Suprapubic skin (tissue), 4 donors: ENCODE results near the gene TALDO1. TPM values are rescaled to one million over a fixed set of nuclear protein-coding genes. Genes with fewer than 3 reads are reported as not detected.

Experiments used
- DNase-seq, 2 donors: peaks; one replicate each; pipeline ENCODE4 v3.0.0-alpha.2; 2019; ENCODE audit warnings: low spot score in 2 of 2
- H3K27ac ChIP-seq: fragments of 200-600 bp; sonication (generic); one replicate; pipeline ENCODE4 v1.5.1; 2019
- H3K27me3 ChIP-seq: fragments of 200-600 bp; sonication (generic); one replicate; pipeline ENCODE4 v1.5.1; 2019
- H3K36me3 ChIP-seq: fragments of 200-600 bp; sonication (generic); one replicate; pipeline ENCODE4 v1.5.1; 2019
- H3K4me1 ChIP-seq: fragments of 200-600 bp; sonication (generic); one replicate; pipeline ENCODE4 v1.5.1; 2019
- H3K4me3 ChIP-seq: fragments of 200-600 bp; sonication (generic); one replicate; pipeline ENCODE4 v1.5.1; 2019; ENCODE audit warnings: mild to moderate bottlenecking
- H3K9me3 ChIP-seq: fragments of 200-600 bp; sonication (generic); one replicate; pipeline ENCODE4 v1.5.1; 2019
- CTCF ChIP-seq, 2 donors: fragments of 200-600 bp in 1 of 2; fragments of 450-650 bp in 1 of 2; sonication (generic) in 1 of 2; IDR thresholded peaks; one replicate each; pipeline ENCODE4 v1.5.1; 2016 to 2019; ENCODE audit warnings: antibody characterized with exemption in 2 of 2, mild to moderate bottlenecking in 1 of 2, moderate library complexity in 1 of 2
- EP300 ChIP-seq: sonication (generic); formaldehyde crosslinking; IDR thresholded peaks from one replicate; pipeline ENCODE4 v1.6.1; 2017; ENCODE audit warnings: antibody characterized with exemption
- POLR2A ChIP-seq, 2 donors: fragments of 450-650 bp; IDR thresholded peaks; one replicate each; pipeline ENCODE4 v1.6.1; 2017; ENCODE audit warnings: antibody characterized with exemption in 2 of 2, mild to moderate bottlenecking in 2 of 2, moderate library complexity in 2 of 2
- POLR2AphosphoS5 ChIP-seq, 3 donors: sonication (generic); formaldehyde crosslinking; IDR thresholded peaks; one replicate each; pipeline ENCODE4 v1.6.1; 2017; ENCODE audit warnings: antibody characterized with exemption in 3 of 3
- WGBS: methylation state at CpG from one replicate; pipeline ENCODE4 v1.1.5; 2018; 5-methylcytosine and 5-hydroxymethylcytosine counted together
- total RNA-seq, 4 donors: library from RNA; depleted of rRNA; stranded (reverse); fragments of >200 nt; gene quantifications; one replicate each; pipeline ENCODE4 v1.1.0, GENCODE V29; 2016

Gene TALDO1
- total RNA-seq = 100 to 1,000 TPM; 107 to 197 (median 179) TPM

GRCh38 chr11:747158-748006 is at the start of gene TALDO1:
Gene TALDO1, plus strand, starts transcription at chr11:747464. Its CDS starts 18 bp downstream, at chr11:747482.
- Histone ChIP-seq H3K4me3 (peak within 1 kb of the TSS; percentile 100), H3K27ac (peak within 1 kb of the TSS; percentile 88), H3K27me3 (no peaks in the 10 kb centered on the region), H3K9me3 (no peaks in the 10 kb centered on the region), H3K4me1 (peaks cover 33% of the 10 kb centered on the region), H3K36me3 (no peaks in the 10 kb centered on the region)
- WGBS = 0% methylated on average over 30 of the region's 112 CpGs
- DNase-seq = peak; percentile 93 to 95
- TF ChIP-seq CTCF (IDR thresholded peaks at IDR 0.05) (peak in 1 of 2 donors; percentile 12), EP300 (no peak), POLR2A (IDR thresholded peaks at IDR 0.05) (peak in 1 of 2 donors; percentile 40), POLR2AphosphoS5 (IDR thresholded peaks at IDR 0.05) (peak in 1 of 3 donors; percentile 6)

GRCh38 chr11:697811-698311 is 49.4 kb upstream of the TALDO1 start:
- Histone ChIP-seq H3K27me3 (no peaks in the 10 kb centered on the region), H3K27ac (peak overlapping the region; percentile 99), H3K36me3 (peaks cover 13% of the 10 kb centered on the region), H3K4me3 (peak overlapping the region; percentile 89), H3K9me3 (no peaks in the 10 kb centered on the region), H3K4me1 (peaks cover 65% of the 10 kb centered on the region)
- TF ChIP-seq POLR2A (IDR thresholded peaks at IDR 0.05) (no peak), CTCF (IDR thresholded peaks at IDR 0.05) (no peak), POLR2AphosphoS5 (IDR thresholded peaks at IDR 0.05) (no peak), EP300 (no peak)
- DNase-seq = no peak
- 49% methylated on average over 3 of the region's 11 CpGs for WGBS

GRCh38 chr11:698493-699115 is 48.7 kb upstream of the TALDO1 start:
- Histone ChIP-seq H3K27ac (peak overlapping the region; percentile 99), H3K4me3 (no peak overlapping the region), H3K27me3 (no peaks in the 10 kb centered on the region), H3K36me3 (peaks cover 13% of the 10 kb centered on the region), H3K4me1 (peaks cover 65% of the 10 kb centered on the region), H3K9me3 (no peaks in the 10 kb centered on the region)
- no peak for TF ChIP-seq CTCF (IDR thresholded peaks at IDR 0.05)
- no peak for TF ChIP-seq POLR2AphosphoS5 (IDR thresholded peaks at IDR 0.05)
- TF ChIP-seq POLR2A (IDR thresholded peaks at IDR 0.05) = no peak
- no peak for TF ChIP-seq EP300
- WGBS = 76% methylated on average over 16 of the region's 17 CpGs
- DNase-seq = no peak

GRCh38 chr11:699116-699508 is 48.2 kb upstream of the TALDO1 start:
- no peak overlapping the region for H3K4me3 ChIP-seq
- TF ChIP-seq POLR2AphosphoS5 (IDR thresholded peaks at IDR 0.05) = no peak
- TF ChIP-seq POLR2A (IDR thresholded peaks at IDR 0.05) = no peak
- TF ChIP-seq EP300 = no peak
- TF ChIP-seq CTCF (IDR thresholded peaks at IDR 0.05) = no peak
- no peak for DNase-seq
- H3K4me1 ChIP-seq = peaks cover 61% of the 10 kb centered on the region
- over 99% methylated on average over 7 of the region's 7 CpGs for WGBS
- peaks cover 13% of the 10 kb centered on the region for H3K36me3 ChIP-seq
- H3K9me3 ChIP-seq = no peaks in the 10 kb centered on the region
- no peaks in the 10 kb centered on the region for H3K27me3 ChIP-seq
- H3K27ac ChIP-seq = no peak overlapping the region

GRCh38 chr11:699753-700152 is 47.5 kb upstream of the TALDO1 start:
- no peak overlapping the region for H3K4me3 ChIP-seq
- H3K27me3 ChIP-seq = no peaks in the 10 kb centered on the region
- peaks cover 61% of the 10 kb centered on the region for H3K4me1 ChIP-seq
- no peak for TF ChIP-seq EP300
- TF ChIP-seq POLR2AphosphoS5 (IDR thresholded peaks at IDR 0.05) = no peak
- TF ChIP-seq POLR2A (IDR thresholded peaks at IDR 0.05) = no peak
- no peak for TF ChIP-seq CTCF (IDR thresholded peaks at IDR 0.05)
- no peak overlapping the region for H3K27ac ChIP-seq
- peaks cover 13% of the 10 kb centered on the region for H3K36me3 ChIP-seq
- no peaks in the 10 kb centered on the region for H3K9me3 ChIP-seq
- 100% methylated on average over 1 of the region's 1 CpG for WGBS
- no peak for DNase-seq
